Measurements from ENCODE around the gene RAB40C.

RAB40C gene

GRCh38 chr16:668519-669171 is 78.8 kb downstream of the RAB40C start:
- DNase-seq (ENCODE audit: low spot score): no peak

- no peak for DNase-seq (ENCODE audit: low spot score)
These were observed 79.8 kb downstream of the RAB40C start for GRCh38 chr16:669666-670065.

GRCh38 chr16:670485-671352 is 80.9 kb downstream of the RAB40C start:
- DNase-seq (ENCODE audit: low spot score): no peak

- DNase-seq (ENCODE audit: low spot score): no peak
These were observed 81.7 kb downstream of the RAB40C start for GRCh38 chr16:671353-672131.

- DNase-seq (ENCODE audit: low spot score): no peak
These were observed 82.5 kb downstream of the RAB40C start for GRCh38 chr16:672371-672770.

- DNase-seq (ENCODE audit: low spot score): no peak
These were observed 83.0 kb downstream of the RAB40C start for GRCh38 chr16:672851-673250.

- DNase-seq (ENCODE audit: low spot score): no peak
These were observed 83.6 kb downstream of the RAB40C start for GRCh38 chr16:673399-673991.

- no peak for DNase-seq (ENCODE audit: low spot score)
These were observed 84.5 kb downstream of the RAB40C start for GRCh38 chr16:674214-674881.

- DNase-seq (ENCODE audit: low spot score): no peak
These were observed 85.4 kb downstream of the RAB40C start, which contains the start of gene RHBDL1 for GRCh38 chr16:674968-675883. TSS of gene RHBDL1 (plus strand) at chr16:675671. CDS start at chr16:675791, 120 bp downstream.

- no peak for DNase-seq (ENCODE audit: low spot score)
These were observed 86.2 kb downstream of the RAB40C start for GRCh38 chr16:675884-676564.

- no peak for DNase-seq (ENCODE audit: low spot score)
These were observed 86.7 kb downstream of the RAB40C start for GRCh38 chr16:676565-676902.

- DNase-seq (ENCODE audit: low spot score): no peak
These were observed 87.0 kb downstream of the RAB40C start for GRCh38 chr16:676913-677312.

- no peak for DNase-seq (ENCODE audit: low spot score)
These were observed 87.7 kb downstream of the RAB40C start for GRCh38 chr16:677316-678190.

- no peak for DNase-seq (ENCODE audit: low spot score)
These were observed 88.5 kb downstream of the RAB40C start for GRCh38 chr16:678209-678857.

All from hematopoietic multipotent progenitor cell treated with erythropoietin and hydrocortisone succinate and interleukin-3 and kit ligand, for 17 days (in vitro differentiated cells).